Head of caudate nucleus (tissue), 42 donors: ENCODE data around the gene TMEM98.
"Not testable (repeated sequence)": the region's sequence is repeated elsewhere in the genome, so short reads cannot be mapped to it uniquely, and the experiment has no call there.

ENCODE experiments used
- DNase-seq, 42 donors: peaks; one replicate each; pipeline versions ENCODE4 v3.0.0 to v3.0.0-alpha.2; 2020 to 2021; ENCODE audit warnings: mixed read lengths in 7 of 42
- intact Hi-C: fragments of 100-400 bp; cut with DNase I; formaldehyde crosslinking; loops from one replicate; pipeline ENCODE4 v1.15.0; 2022

The TMEM98 gene

DNA sequence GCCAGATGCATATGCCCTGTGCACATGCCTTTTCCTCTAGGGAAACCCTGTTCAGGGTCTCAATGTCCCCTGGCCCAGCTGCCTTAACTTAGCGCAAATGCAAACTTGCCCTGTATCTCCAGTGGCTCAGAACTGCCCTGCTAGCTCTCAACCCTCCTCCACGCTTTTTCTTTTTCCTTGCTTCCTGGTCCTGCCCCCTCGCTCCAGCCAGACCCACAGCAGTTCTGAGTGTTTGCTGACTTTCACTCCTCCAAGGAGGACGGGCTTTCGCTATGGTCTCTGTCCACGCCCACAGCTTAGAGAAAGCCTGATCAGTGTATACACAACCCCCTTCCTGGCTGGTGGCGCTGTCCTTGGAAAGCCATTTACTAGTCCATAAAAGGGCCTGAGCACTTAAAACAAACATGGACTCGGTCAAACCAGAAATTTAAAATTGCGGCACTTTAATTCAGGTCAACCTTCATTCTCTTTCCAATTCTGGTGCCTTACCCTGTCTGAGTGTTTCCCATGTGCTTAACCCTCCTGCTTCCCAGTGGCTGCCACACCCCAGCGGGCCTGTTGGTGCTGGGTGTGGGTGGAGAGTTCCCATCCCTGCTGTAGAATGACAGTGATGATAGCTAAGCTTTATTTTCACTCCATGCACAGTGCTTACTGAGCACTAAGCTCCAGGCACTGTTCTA lies 15.6 kb upstream of the TMEM98 start:
- peak in 31 of 42 donors; percentile 29 to 82 (median 60) for DNase-seq
- intact Hi-C loops = no loop called here

DNA sequence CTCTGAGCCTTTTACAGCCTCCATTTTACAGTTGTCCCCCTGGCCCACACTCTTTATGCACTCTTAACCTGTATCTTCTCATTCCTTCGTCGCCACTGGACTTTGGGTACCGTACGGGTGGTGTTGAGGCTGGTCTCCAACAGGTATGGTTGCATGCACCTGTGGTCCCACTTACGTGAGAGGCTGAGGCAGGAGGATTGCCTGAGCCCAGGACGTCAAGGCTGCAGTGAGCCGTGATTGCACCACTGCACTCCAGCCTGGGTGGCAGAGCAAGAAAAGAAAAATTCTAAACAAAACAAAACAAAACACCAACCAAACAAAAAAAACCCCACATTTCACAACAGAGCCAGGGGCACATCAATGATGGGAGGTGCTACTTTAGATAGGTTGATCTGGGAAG lies 14.4 kb upstream of the TMEM98 start:
- no peak for DNase-seq
- intact Hi-C loops = no loop called here

GRCh38 chr17:32914181-32914580 lies 13.8 kb upstream of the TMEM98 start:
- no peak for DNase-seq
- intact Hi-C loops = no loop called here

- intact Hi-C loops = no loop called here
- DNase-seq = no peak
Observed at GRCh38 chr17:32915245-32915644, 12.7 kb upstream of the TMEM98 start.

DNA sequence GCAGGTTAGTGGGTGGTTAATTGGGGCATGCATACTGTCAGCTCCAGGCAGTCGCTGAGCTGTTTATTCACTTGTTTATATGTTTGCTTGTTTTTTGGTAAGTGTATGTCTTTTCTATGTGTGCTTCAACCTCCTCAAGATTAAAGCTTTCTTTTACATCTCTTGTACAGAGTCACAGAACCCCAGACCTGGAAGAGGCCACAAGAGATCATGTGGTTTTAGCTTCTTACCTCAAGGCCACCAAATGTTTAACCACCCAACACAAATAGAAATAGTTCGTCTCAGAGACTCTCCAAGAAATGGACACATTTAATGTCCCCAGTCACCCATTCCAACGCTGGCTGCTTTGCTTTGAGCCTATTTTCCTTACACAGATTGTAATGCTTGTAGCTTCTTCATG lies 11.8 kb upstream of the TMEM98 start:
- no peak for DNase-seq
- intact Hi-C loops = no loop called here

DNA sequence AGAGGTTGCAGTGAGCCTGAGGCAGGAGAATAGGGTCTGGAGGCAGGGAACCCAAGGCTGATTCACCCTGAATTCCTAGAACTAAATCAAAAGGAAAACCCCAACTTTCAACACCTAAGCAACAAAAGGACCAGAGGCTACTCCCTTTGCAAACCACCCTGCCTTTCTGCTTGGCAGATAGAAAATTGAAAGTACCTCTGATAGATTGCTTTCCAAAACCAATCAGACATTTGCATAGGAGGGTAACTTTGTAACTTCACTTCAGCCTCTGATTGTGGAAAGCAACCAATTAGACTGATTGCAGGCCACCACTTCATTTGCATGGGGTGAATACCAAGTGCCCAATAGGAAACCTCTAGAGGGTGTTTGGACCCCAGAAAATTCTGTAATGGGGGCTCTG lies 10.9 kb upstream of the TMEM98 start:
- no peak for DNase-seq
- intact Hi-C loops = no loop called here

DNA sequence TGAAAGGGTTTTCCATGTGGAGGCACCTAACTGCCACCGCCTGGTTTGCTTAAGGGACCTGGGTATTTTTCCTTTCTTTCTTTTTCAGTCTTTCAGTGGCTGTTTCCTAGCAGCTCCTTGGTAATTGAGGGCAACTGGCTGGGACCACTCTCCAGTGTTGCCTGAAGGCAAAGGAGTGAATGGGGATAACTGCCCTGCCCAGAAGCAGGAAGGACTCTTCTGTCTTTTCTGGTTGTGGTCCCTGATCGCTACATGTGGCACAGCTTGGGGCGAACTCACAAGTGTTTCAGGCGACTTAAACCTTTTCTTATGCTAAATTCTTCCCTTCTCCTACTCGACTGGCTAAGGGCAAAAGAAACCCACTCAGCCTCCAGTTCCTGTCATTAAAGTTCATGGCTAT lies 10.1 kb upstream of the TMEM98 start:
- intact Hi-C loops = no loop called here
- no peak for DNase-seq

DNA sequence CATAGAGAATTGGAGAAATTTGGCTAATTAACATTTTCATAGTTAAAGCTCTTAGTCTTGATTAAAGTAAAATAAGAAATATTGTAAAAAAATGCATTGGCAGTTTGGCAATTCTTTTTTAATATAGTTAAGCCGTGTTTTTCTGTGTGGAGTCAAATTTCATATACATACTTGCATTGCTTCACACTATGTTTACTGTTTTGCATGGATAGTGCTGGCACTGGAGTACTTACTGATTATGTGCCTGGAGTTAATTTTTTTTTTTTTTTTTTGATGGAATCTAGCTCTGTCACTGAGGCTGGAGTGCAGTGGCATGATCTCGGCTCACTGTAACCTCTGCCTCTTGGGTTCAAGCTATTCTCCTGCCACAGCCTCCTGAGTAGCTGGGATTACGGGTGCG lies 8.1 kb upstream of the TMEM98 start:
- DNase-seq, intact Hi-C loops: not testable (repeated sequence)

- intact Hi-C loops = no loop called here
- DNase-seq = no peak
Observed at GRCh38 chr17:32920293-32920692, 7.7 kb upstream of the TMEM98 start.

DNA sequence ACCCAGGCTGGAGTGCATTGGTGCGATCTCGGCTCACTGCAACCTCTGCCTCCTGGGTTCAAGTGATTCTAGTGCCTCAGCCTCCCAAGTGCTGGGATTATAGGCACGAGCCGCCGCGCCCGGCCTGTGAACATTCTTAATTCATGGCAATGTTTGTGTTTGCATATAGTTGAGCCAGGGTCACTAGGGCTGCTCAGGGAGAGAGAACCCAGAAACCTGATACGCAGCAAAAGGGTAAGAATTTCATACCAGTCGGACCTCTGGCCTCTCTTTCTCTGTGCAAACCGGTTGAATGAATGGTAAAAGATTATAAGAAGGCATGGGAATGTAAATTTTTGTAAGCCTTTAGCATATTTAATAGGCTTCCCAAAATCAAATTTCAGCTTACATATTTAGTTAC lies 6.9 kb upstream of the TMEM98 start:
- intact Hi-C loops = no loop called here

GRCh38 chr17:32923905-32924304 lies 4.0 kb upstream of the TMEM98 start:
- DNase-seq = peak in 1 of 42 donors; percentile 22
- intact Hi-C loops = not testable (repeated sequence)

More for the DNA sequence above, 6.9 kb upstream of the TMEM98 start:
- DNase-seq = no peak

DNA sequence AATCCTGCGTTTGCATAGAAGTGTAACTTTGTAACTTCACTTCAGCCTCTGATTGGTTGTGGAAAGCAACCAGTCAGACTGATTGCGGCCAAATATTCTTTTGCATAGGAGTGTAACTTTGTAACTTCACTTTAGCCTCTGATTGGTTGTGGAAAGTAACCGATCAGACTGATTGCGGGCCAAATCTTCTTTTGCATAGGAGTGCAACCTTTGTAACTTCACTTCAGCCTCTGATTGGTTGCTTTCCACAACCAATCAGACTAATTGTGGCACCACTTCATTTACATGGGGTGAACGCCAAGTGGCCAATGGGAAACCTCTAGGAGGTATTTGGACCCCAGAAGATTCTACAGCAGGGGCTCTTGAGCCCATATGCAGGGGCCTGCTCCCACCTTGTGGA lies 1.8 kb upstream of the TMEM98 start:
- intact Hi-C loops = no loop called here
- DNase-seq = peak in 1 of 42 donors; percentile 37

DNA sequence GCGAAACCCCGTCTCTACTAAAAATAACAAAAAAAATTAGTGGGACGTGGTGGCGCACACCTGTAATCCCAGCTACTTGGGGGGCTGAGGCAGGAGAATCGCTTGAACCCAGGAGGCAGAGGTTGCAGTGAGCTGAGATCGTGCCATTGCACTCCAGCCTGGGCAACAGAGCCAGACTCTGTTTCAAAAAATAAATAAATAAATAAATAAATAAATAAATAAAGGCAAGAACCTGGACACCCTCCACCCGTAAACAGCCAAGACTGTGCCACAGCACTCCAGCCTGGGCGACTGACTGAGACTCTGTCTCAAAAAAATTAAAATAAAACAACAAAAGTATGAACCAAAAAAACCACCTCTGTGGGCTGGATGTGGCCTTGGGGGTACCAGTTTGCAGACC lies 1.2 kb upstream of the TMEM98 start:
- intact Hi-C loops, DNase-seq: not testable (repeated sequence)

DNA sequence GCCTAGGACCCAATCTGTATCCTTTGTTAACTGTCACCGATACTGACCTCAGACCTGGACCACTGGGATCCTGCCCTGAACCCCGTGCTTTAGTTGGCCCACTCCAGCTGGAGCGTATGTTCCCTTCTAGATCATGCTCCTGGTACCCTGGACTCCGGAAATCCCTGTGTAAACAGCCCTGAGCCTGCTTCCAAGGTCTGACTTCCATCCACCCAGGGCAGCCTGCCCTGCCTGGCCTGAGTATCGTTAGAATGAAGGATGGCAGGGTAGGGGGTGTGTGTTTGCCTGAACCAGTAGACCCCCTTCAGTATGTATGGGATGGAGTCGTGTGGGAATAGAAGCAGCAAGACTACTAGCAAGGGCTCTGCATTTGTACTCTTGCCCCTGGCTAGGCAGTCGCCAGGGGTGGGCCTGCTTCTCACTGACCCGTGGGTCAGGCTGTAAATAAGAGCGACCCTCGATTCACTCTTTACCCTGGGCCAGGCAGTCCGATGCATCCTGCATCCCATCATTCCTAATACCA lies 691 bp upstream of the TMEM98 start:
- peak in 15 of 42 donors; percentile 8 to 60 (median 31) for DNase-seq
- intact Hi-C loops = no loop called here

DNA sequence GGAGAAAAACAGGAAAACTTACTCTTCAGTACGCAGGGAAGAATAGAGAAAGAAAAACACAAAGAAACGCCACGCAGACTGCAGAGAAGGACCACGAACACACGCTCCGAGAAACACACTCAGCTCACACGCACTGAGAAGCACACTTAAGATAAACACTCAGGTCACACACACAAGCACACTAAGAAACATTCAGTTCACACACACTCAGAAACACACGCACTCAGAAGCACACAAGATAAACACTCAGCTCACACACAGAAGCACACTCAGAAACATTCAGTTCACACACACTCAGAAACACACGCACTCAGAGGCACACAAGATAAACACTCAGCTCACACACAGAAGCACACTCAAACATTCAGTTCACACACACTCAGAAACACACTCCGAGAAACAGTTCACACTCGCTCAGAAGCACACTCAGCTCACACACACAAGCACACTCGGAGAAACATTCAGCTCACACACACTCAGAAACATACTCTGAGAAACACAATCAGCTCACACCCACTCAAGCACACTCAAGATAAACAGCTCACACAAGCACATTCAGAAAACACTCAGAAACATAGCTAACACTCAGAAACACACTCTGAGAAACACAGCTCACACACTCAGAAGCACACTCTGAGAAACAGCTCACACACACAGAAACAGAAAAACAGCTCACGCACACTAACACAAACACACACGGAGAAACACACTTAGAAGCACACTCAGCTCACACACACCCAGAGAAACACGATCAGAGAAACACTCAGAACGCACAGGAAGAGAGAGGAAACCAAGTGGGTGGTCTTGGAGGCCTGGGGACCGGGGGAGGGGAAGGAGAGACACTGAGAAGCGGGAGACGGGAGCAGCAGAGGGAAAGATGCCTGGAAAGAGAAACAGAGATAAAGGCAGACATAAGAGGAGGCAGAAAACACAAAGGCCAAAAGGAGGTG lies 908 bp downstream of the TMEM98 start:
- DNase-seq = no peak
- intact Hi-C loops = no loop called here

DNA sequence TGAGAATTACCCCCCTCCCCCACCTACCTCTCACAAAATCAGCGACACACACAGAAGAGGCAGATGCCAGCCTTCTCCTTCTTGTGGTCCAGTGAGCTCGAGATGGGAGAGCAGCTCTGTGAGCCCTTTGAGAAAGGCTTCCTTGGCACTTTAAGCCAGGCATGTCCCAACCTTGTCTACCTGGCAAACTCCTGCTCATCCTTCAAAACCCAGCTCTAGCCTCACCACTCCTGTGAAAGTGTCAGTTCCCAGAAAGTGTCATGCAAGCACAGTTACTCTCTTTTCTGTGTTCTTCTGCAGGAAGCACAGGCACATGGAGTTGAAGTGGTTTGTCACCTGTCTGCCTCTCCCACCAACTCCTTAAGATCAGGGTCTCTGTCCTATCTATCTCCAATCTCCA lies 1.6 kb downstream of the TMEM98 start:
- intact Hi-C loops = no loop called here
- no peak for DNase-seq

DNA sequence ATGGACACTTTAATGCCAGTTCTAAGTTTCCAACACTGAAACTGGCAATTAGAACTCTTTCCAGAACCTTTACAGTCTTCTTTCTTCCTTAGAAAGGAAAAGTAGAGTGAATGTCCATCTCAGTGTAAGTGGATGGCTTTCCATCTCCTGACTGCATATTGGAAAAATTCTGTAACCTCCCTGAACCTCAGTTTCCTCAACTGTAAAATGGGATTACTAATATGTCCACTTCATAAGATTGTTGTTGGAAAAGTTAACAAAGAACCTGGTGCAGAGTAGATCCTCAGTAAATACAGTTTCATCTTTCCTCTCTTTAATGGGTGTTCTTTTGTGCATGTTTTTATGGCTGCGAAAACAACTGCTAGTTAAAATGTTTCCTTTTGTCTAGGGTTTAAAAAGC lies 2.6 kb downstream of the TMEM98 start:
- no peak for DNase-seq
- intact Hi-C loops = no loop called here

- DNase-seq = no peak
- intact Hi-C loops = no loop called here
Observed at GRCh38 chr17:32931686-32932085, 3.7 kb downstream of the TMEM98 start.

- intact Hi-C loops = no loop called here
- DNase-seq = no peak
Observed at GRCh38 chr17:32933881-32934280, 5.9 kb downstream of the TMEM98 start.

- intact Hi-C loops = no loop called here
- no peak for DNase-seq
Observed at GRCh38 chr17:32935726-32936125, 7.8 kb downstream of the TMEM98 start.
